ENCODE measurements around the gene FAR2.
"Not testable (repeated sequence)": the region's sequence is repeated elsewhere in the genome, so short reads cannot be mapped to it uniquely, and the experiment has no call there.

Gene FAR2

DNA sequence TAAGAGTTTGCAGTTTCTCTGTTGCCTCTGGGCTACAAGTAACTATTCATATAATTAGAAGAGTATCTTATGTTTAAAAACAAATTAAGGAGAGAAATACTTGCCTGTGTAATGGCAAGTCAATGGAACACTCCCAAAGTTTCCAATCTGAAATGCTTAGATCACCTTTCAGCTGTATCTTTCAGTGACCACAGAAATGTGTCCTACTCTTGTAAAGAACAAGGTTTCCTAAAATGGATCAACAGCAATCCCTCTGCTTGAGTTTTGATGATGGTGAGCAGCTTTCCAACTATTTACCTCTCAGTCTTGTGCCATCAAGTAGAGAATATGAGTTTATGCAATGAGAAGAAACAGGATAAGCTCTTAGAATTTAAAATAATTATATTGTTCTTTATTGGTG is 139.0 kb downstream of the FAR2 start:
- no peaks in the 10 kb centered on the region for H3K9me3 ChIP-seq
- no peaks in the 10 kb centered on the region for H3K27me3 ChIP-seq
- H3K4me1 ChIP-seq = no peaks in the 10 kb centered on the region; the same call in none of the 2 replicates
- no peaks in the 10 kb centered on the region for H3K36me3 ChIP-seq
- TF ChIP-seq, protein P1, sequence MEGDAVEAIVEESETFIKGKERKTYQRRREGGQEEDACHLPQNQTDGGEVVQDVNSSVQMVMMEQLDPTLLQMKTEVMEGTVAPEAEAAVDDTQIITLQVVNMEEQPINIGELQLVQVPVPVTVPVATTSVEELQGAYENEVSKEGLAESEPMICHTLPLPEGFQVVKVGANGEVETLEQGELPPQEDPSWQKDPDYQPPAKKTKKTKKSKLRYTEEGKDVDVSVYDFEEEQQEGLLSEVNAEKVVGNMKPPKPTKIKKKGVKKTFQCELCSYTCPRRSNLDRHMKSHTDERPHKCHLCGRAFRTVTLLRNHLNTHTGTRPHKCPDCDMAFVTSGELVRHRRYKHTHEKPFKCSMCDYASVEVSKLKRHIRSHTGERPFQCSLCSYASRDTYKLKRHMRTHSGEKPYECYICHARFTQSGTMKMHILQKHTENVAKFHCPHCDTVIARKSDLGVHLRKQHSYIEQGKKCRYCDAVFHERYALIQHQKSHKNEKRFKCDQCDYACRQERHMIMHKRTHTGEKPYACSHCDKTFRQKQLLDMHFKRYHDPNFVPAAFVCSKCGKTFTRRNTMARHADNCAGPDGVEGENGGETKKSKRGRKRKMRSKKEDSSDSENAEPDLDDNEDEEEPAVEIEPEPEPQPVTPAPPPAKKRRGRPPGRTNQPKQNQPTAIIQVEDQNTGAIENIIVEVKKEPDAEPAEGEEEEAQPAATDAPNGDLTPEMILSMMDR (IDR thresholded peaks at IDR 0.05; ENCODE audit: low read depth, low read length) = no peak
- no peak overlapping the region for H3K4me3 ChIP-seq (ENCODE audit: low read depth, low read length)
- DNase-seq = no peak

DNA sequence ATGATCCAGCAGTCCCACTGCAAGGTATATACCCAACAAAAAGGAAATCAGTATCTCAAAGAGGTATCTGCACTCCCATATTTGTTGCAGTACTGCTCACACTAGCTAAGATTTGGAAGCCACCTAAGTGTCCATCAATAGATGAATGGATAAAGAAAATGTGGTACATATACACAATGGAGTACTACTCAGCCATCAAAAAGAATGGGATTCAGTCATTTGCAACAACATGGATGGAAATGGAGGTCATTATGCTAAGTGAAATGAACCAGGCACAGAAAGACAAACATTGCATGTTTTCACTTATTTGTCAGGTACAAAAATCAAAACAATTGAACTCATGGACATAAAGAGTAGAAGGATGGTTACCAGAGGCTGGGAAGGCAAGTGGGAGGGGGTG is 141.4 kb downstream of the FAR2 start:
- H3K36me3 ChIP-seq; H3K9me3 ChIP-seq; H3K4me3 ChIP-seq (ENCODE audit: low read depth, low read length); H3K4me1 ChIP-seq; H3K27me3 ChIP-seq; DNase-seq: not testable (repeated sequence)

DNA sequence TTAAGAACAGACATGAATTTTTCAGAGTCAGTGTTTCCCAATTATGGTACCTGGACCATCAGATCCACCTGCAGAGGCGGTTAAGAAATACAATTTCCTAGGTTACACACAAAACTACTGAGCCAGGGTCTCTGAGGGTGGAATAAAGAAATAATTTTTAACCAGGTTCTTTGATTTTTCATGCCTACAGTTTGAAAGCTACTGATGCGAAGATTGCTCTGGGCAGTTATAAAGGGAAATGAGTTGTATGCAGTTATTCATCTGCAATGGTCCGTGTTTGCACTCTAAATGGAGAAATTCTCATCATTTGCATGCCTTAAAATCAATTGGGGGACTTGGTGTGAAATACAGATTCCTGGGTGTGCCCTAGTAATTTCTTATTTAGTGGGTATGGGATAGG is 142.1 kb downstream of the FAR2 start:
- Histone ChIP-seq H3K27me3 (no peaks in the 10 kb centered on the region), H3K9me3 (no peaks in the 10 kb centered on the region), H3K36me3 (no peaks in the 10 kb centered on the region), H3K4me1 (no peaks in the 10 kb centered on the region; the same call in none of the 2 replicates), H3K4me3 (ENCODE audit: low read depth, low read length) (no peak overlapping the region)
- DNase-seq = no peak
- TF ChIP-seq, protein P1 (IDR thresholded peaks at IDR 0.05; ENCODE audit: low read depth, low read length) = no peak

DNA sequence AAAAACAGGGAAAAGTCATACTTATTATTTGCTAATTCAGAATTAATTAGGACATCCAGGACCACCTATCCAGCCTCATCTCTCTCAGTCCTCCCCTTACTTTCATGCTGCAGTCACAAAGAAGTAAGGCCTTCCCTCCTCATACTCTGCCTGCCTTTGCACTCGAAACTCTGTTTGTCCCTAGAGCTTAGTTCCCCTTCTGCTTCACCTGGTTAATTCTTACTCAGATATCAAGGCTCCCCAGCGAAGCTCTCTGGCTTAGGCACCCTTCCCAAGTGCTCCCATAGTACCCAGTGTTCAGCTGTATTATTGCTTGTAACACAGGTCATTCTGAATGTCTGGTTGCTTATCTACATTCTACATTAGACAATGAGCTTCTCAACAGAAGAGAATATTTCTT is 150.6 kb downstream of the FAR2 start:
- Histone ChIP-seq H3K36me3 (no peaks in the 10 kb centered on the region), H3K4me3 (ENCODE audit: low read depth, low read length) (no peak overlapping the region), H3K9me3 (no peaks in the 10 kb centered on the region), H3K4me1 (peaks cover 7% of the 10 kb centered on the region; the same call in 1 of the 2 replicates), H3K27me3 (no peaks in the 10 kb centered on the region)
- no peak for DNase-seq
- TF ChIP-seq, protein P1 (IDR thresholded peaks at IDR 0.05; ENCODE audit: low read depth, low read length) = no peak

DNA sequence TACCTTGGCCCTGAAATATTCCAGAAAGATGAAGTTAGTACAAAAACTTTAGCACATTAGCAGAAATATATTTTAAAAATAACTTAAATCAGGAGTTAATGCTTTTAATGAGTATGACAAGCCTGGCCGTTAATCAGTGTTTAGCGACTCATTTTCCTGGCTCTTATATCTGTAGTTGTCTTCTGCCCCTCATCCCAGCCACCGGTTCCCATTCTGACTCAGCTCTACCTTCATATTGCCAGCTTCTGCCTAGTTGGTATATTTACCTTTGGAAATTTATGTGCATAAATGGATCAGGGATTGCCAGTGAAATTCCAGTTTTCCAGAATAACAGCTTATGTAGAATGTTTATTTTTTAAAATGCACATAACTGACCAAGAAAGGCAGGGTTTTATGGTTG is 152.0 kb downstream of the FAR2 start:
- TF ChIP-seq, protein P1 (IDR thresholded peaks at IDR 0.05; ENCODE audit: low read depth, low read length) = no peak
- Histone ChIP-seq H3K4me1 (peaks cover 7% of the 10 kb centered on the region; the same call in 1 of the 2 replicates), H3K4me3 (ENCODE audit: low read depth, low read length) (no peak overlapping the region), H3K9me3 (no peaks in the 10 kb centered on the region), H3K36me3 (no peaks in the 10 kb centered on the region), H3K27me3 (no peaks in the 10 kb centered on the region)
- DNase-seq = no peak

DNA sequence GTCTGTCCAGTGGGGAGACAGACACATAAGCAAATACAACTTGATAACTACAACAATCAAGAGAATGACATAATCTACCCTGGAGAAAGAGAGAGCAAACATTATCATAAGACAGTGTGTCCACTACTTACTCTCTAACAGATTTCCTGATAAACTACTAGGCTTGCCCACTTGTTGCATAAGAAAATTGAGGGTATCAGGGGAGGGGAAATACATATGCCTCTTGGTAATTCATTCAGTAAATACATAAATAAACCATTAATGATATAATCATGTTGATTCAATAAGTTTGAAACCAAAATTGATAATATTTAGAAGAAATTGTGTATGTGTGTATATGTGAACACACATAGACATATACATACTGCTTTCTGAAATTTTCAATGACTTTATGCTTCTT is 155.3 kb downstream of the FAR2 start:
- H3K4me1 ChIP-seq = peaks cover 7% of the 10 kb centered on the region; the same call in 1 of the 2 replicates
- no peak for DNase-seq
- TF ChIP-seq, protein P1 (IDR thresholded peaks at IDR 0.05; ENCODE audit: low read depth, low read length) = no peak

DNA sequence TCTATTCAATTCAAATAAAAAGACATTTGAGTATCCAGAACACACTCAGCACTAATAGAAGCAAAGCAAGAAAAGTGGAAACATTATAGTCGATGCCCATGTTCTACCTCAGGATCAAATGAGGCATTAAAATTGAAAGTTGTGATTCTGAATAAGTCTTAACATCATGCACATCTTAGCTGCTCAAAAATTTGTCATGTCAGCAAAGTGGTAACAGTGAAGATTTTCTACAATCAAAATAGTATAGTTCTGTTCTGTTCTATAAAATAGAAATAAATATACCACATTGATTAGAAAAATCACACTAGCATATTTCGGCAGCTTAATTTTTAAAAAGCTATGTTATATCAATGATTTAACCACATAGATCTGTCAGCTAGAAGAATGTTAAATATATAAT is 157.2 kb downstream of the FAR2 start:
- H3K27me3 ChIP-seq = no peaks in the 10 kb centered on the region
- H3K9me3 ChIP-seq = no peaks in the 10 kb centered on the region
- H3K4me1 ChIP-seq = peaks cover 4% of the 10 kb centered on the region; the same call in 1 of the 2 replicates
- TF ChIP-seq, protein P1 (IDR thresholded peaks at IDR 0.05; ENCODE audit: low read depth, low read length) = no peak
- DNase-seq = no peak
- no peak overlapping the region for H3K4me3 ChIP-seq (ENCODE audit: low read depth, low read length)
- H3K36me3 ChIP-seq = 0 out of 2 replicates have a peak, but pooled peaks cover 2% of the 10 kb centered on the region

More for the DNA sequence above, 155.3 kb downstream of the FAR2 start:
- H3K9me3 ChIP-seq = no peaks in the 10 kb centered on the region
- H3K36me3 ChIP-seq = no peaks in the 10 kb centered on the region
- H3K27me3 ChIP-seq = no peaks in the 10 kb centered on the region
- H3K4me3 ChIP-seq (ENCODE audit: low read depth, low read length) = no peak overlapping the region
